GM18861 (cell line): ENCODE results near the gene TMEM51.

Experiments used
- ATAC-seq: cut with Tn5 transposase; IDR thresholded peaks from one replicate; pipeline ENCODE4 v1.9.1; 2021; ENCODE audit not compliant: unreplicated experiment

The TMEM51 gene

DNA sequence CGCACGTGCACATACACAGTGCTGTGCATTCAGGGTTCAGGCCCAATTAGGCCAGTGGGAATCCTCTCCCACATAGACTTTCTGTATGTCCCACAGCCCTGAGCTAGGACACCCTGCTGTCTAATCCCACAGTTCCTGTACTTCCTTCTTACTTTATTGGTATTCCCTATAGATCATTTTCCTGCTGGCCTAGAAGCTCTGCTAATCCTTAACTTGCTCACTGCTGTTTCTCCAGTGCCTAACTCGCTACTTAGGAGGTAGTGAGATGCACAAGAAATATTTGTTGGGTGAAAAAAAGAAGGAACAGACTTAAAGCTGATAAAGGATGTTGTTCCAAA lies 59.4 kb downstream of the TMEM51 start:
- no peak for ATAC-seq

GRCh38 chr1:15213341-15213821 lies 59.8 kb downstream of the TMEM51 start:
- ATAC-seq: no peak

- no peak for ATAC-seq
These were observed 61.0 kb downstream of the TMEM51 start for GRCh38 chr1:15214527-15214926.

- no peak for ATAC-seq
These were observed 61.6 kb downstream of the TMEM51 start for GRCh38 chr1:15215116-15215515.

DNA sequence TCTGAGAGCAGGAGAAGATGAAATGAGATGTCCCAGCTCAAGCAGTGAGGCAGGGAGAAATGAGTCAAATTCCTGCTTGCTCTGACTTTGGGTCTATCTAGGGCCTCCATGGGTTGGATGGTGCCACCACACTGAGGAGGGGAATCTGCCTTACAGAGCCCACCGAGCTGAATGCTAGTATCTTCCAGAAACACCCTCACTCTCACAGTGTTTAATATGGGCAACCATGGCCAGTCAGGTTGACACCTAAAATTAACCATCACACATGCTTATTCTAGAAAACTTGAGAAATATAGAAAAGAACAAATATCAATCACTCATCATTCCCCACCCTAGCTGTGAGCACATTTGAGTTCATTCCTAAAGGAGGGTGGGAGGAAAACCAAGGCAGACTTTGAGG lies 64.1 kb downstream of the TMEM51 start:
- ATAC-seq: no peak

GRCh38 chr1:15218287-15219279 lies 65.0 kb downstream of the TMEM51 start:
- ATAC-seq: no peak

DNA sequence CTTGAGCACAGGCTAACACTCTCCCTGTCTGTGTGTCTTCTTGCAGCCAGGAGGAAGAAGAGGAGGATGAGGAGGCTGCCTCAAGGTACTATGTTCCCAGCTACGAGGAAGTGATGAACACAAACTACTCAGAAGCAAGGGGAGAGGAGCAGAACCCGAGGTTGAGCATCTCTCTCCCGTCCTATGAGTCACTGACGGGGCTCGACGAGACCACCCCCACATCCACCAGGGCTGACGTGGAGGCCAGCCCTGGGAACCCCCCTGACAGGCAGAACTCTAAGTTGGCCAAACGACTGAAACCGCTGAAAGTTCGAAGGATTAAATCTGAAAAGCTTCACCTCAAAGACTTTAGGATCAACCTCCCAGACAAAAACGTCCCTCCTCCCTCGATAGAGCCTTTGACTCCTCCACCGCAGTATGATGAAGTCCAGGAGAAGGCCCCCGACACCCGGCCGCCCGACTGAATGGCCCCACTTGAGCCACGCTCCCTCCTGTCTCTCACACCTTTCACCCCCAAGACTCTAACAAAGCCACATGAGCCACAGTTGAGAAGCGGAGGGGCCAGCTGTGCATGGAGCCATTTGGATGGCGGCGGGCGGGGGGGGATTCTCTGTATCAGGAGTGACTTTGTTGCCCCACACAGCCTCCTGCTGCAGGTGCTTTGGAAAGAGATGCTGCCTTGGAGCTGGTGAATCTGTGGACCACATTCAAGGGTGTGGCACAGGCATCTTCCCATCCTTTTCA lies 65.9 kb downstream of the TMEM51 start:
- no peak for ATAC-seq

DNA sequence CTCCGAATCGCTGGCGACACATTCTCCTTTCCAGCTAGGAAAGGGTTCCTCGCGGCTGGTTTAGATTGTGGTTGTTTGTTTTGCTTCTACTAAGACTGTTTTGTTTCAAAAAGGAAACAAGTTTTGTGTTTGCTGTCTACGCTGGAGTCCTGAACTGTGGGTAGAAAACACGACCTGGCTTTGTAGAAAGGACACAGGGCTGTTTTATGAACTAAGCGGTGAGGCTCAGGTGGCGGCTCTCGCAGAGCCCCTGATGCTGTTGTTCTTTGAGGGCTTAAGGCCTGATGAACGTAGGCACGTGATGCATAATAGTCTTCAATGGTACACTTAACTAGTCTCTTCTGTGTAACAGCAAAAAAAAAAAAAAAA lies 66.5 kb downstream of the TMEM51 start:
- no peak for ATAC-seq

- ATAC-seq: no peak
These were observed 67.4 kb downstream of the TMEM51 start for GRCh38 chr1:15220825-15221431.

DNA sequence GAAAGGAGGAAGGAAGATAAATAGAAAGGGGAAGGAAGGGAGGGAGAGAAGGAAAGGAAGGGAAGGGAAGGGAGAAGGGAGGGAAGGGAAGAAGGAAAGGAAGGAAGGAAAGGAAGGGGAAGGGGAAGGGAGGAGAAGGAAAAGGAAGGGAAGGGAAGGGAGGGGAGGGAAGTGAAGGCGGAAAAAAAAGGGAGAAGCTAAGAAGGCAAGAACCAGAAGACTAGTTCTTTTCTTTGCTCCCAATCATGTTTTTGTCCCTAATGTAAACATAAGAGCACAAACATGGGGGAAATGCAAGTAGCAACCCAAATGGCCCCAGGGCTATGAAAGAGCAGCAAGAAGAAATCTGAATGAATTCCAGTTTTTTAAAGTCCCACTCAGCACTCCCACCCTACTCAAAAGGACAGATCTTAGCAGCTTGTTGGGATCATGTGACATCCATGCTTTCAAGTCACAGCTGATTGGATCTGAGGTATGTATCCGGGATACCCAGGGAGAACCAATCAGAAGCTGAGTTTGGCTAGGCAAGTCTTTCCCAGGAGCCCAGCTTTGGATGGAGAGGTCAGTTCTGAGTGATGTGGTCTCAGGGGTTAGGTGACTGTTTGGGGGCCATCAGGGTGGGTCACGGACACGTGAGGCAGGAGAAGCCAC lies 69.2 kb downstream of the TMEM51 start:
- no peak for ATAC-seq

DNA sequence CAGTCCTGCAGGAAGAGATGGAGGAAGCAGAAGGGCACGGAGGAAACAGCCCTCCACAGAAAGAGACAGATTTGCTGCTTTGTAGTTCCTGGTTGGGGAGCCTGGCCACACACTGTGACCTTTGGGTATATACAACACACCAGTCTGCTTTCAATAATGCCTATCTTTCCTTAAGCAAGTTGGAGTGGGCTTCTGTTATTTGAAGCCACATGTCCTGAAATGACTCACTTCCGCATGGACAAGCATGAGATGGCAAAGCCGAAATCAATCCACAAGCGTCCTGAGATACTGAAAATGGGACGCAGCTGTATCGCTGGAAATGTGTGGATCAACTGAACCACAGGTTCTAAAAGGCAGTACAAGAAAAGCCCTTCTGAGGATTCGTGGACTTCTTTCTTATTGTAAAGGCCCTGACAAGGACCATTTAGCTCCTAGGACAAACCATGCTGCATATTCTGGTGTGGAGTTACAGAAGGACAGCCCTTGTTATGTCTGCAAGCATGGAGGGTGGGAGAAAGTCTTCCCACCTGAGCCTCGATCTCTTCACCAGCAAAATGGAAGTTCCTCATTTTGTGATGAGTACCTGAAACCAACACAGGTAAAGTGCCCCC lies 70.8 kb downstream of the TMEM51 start:
- no peak for ATAC-seq

DNA sequence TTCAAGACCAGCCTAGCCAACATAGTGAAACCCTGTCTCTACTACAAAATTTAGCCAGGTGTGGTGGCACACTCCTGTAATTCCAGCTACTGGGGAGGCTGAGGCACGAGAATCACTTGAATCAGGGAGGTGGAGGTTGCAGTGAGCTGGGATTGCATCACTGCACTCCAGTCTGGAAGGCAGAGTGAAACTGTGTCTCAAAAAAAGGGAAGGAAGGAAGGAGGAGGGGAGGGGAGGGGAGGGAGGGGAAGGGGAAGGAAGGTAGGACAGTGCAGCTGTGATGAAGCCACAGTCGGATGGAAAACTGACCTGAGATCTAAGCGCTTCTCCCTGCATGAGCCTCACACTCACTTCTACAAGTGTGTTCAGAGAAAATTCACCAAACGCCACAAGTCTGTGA lies 71.4 kb downstream of the TMEM51 start:
- no peak for ATAC-seq

DNA sequence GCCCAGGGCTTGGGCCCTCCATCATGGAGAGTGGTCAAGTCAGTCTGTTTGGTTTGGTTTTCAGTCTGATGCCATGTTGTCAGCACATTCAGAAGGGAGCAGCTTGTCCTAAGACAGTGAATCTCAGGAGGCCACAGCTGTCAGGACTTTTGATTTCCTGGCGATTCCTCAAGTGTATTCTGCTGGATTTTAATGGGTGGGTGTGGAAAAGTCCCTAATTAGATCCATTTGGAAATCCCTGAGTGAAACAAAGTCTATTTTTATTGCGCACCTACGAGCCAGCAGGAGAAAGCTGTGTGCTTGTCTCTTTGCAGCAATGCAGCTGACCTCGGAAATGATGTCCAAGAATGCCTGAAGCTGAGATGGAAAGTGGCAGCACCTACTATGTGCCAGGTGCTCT lies 71.9 kb downstream of the TMEM51 start:
- ATAC-seq: no peak

DNA sequence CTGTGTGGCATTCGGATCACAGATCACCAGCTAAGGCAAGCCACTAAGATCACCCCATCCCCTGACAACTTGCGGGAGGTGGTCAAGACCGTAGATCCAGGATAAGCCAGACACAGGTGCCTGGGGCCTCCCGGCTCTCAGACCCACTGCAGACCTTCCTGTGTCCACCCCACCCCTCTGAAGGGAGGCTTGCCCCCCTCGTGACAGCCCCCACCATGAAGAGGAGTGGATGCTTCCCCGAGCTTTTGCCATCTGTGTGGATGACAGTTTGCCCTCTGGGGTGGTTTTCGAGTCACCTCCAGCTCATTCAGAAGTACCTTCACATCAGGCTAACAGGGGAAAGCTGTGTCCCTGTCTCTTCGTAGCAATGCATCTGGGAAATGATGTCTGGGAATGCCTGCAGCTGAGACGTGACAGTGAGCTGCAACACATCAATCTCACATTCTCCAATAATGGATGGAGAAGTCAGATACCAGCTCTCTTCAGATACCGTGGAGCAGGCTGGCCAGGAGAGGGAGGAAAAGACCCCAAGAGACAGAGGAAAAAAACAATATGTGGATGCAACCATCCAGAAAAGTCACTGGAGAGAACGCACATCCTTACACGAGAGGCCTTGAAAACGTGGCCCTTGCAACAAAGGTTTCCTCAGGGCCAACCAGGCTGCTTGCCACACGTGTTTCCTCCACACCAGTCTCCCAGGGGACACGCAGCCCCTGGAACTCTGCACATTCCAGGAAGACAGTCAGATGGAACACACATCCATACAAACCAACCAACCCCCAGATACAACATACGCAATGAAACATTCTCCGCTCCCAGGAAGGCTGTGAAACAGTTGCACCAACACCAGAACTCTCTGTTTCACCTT lies 73.1 kb downstream of the TMEM51 start:
- no peak for ATAC-seq

GRCh38 chr1:15229707-15230131 lies 76.2 kb downstream of the TMEM51 start:
- no peak for ATAC-seq

- ATAC-seq: peak; percentile 86
These were observed 78.2 kb downstream of the TMEM51 start for GRCh38 chr1:15231714-15232201.

GRCh38 chr1:15233689-15234088 lies 80.1 kb downstream of the TMEM51 start:
- no peak for ATAC-seq

DNA sequence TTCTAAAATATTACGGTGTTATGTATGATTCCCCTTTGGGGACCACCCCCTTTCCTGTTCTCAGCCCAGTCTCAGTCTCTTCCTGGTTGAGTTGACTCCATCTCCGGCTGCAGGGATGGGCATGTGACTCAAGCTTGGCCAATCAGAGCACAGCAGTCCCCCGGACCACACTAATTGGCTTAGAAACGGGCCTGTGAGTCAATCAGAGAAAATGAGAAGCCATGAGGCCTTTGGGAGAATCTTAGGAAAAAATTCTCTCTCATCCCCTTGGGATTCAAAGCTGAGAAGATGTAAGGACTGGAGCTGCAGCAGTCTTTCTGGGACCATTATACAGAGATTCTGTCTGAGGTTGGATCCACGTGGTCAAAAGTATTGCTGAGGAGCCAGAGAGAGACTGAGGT lies 82.8 kb downstream of the TMEM51 start:
- ATAC-seq: no peak

GRCh38 chr1:15236746-15237145 lies 83.2 kb downstream of the TMEM51 start:
- no peak for ATAC-seq

DNA sequence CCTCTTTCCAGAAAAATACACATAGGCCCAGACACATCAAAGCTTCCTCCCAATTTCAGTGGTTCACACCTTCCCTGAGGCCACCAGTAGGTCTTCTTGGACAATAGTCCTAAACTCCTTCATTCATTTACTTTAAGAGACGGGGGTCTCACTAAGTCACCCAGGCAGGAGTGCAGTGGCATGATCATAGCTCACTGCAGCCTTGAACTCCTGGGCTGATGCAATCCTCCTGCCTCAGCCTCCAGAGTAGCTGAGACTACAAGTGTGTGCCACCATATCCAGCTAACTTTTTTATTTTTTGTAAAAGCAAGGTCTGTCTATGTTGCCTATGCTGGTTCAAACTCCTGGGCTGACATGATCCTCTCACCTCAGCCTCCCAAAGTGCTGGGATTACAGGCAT lies 85.2 kb downstream of the TMEM51 start:
- no peak for ATAC-seq
